ENCODE data around the gene WDR59. TPM values are rescaled to one million over a fixed set of nuclear protein-coding genes. Genes with fewer than 3 reads are reported as not detected.
A peak's percentile ranks its signal among the peaks of the same experiment; 100 is the strongest.

The WDR59 gene
- total RNA-seq: 10 to 100 TPM; 23.2 to 69.5 (median 48.3) TPM
- long read RNA-seq, partial matches to known transcripts: 0 of 3 reads
- long read RNA-seq, other reads (novel, unspliced or antisense): 2 of 3 reads

DNA sequence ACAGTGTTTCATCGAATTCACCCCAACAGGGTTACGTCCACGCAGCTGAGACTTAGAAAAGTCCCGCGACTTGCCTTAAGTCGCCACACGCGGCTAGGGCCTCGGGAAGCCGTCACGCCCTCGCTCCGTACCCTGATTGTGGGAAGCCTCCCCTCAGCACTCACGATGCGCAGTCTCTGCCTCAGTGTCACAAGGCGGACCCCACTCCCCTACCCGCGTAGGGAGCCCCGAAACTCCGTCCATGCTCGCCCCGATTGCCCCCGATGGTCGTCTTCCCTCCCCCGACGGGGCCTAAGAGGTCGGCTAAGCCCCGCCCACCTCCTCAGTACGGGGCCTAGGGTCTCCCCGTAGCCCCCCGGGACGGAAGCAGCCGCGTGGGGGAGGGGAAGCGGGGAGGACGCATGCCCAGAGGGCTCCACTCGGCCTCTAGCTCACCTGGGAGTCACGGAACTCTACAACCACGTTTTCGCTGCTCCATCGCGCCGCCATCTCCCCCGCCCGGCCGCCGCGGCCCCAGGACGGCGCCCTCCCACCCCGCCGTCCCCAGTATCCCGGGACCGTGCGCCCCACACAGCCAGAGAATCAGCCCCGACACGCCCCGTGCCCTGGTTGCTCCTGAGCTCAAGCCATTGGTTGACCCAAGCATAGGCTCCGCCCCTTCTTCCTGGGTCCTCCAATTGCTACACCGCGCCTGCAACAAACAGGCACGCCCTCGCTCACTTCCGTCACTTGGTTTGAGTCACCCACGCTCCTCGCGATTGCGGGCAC is at the start of gene WDR59:
WDR59 (minus strand) TSS at position 595 of the 768 bp plus-strand sequence; CDS start at position 489, 106 bp downstream.
- intact Hi-C loops (cut with DNase I): no loop called here
- ATAC-seq: peak; percentile 98 to 100 (median 98)
- WGBS (ENCODE audit: insufficient coverage, low coverage, low lambda C conversion rate, missing lambda C conversion rate): 0% methylated on average over 5 of the region's 68 CpGs
- TF ChIP-seq POLR2A (IDR thresholded peaks at IDR 0.05): peak; percentile 80
- TF ChIP-seq, protein P1, sequence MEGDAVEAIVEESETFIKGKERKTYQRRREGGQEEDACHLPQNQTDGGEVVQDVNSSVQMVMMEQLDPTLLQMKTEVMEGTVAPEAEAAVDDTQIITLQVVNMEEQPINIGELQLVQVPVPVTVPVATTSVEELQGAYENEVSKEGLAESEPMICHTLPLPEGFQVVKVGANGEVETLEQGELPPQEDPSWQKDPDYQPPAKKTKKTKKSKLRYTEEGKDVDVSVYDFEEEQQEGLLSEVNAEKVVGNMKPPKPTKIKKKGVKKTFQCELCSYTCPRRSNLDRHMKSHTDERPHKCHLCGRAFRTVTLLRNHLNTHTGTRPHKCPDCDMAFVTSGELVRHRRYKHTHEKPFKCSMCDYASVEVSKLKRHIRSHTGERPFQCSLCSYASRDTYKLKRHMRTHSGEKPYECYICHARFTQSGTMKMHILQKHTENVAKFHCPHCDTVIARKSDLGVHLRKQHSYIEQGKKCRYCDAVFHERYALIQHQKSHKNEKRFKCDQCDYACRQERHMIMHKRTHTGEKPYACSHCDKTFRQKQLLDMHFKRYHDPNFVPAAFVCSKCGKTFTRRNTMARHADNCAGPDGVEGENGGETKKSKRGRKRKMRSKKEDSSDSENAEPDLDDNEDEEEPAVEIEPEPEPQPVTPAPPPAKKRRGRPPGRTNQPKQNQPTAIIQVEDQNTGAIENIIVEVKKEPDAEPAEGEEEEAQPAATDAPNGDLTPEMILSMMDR (IDR thresholded peaks at IDR 0.05): no peak
- Histone ChIP-seq H3K27ac (peak within 1 kb of the TSS; percentile 73 to 93 (median 91)), H3K36me3 (no peaks in the 10 kb centered on the region), H3K27me3 (no peaks in the 10 kb centered on the region), H3K4me1 (peaks cover 0 to 28% (median 3%) of the 10 kb centered on the region in 4 donors), H3K9me3 (no peaks in the 10 kb centered on the region), H3K4me3 (peak within 1 kb of the TSS; percentile 92 to 99 (median 99))
- DNase-seq: peak; percentile 99 to 100 (median 99)

- Histone ChIP-seq H3K27ac (no peak overlapping the region), H3K36me3 (no peaks in the 10 kb centered on the region), H3K27me3 (no peaks in the 10 kb centered on the region), H3K4me1 (peaks cover 0 to 5% (median 0%) of the 10 kb centered on the region in 4 donors), H3K4me3 (no peak overlapping the region), H3K9me3 (no peaks in the 10 kb centered on the region)
- DNase-seq (no peak), ATAC-seq (no peak)
- TF ChIP-seq POLR2A (IDR thresholded peaks at IDR 0.05): no peak
- TF ChIP-seq, protein P1 (IDR thresholded peaks at IDR 0.05): no peak
- intact Hi-C loops (cut with DNase I): no loop called here
Measured at GRCh38 chr16:75032655-75033054, 47.7 kb upstream of the WDR59 start.

GRCh38 chr16:75029854-75030253 is 44.9 kb upstream of the WDR59 start:
- no peaks in the 10 kb centered on the region for H3K9me3 ChIP-seq
- no peak overlapping the region for H3K27ac ChIP-seq
- TF ChIP-seq POLR2A (IDR thresholded peaks at IDR 0.05): no peak
- TF ChIP-seq, protein P1 (IDR thresholded peaks at IDR 0.05): no peak
- ATAC-seq: no peak
- no peak for DNase-seq
- H3K4me1 ChIP-seq: peaks cover 0 to 12% (median 5%) of the 10 kb centered on the region in 4 donors
- no peaks in the 10 kb centered on the region for H3K36me3 ChIP-seq
- no peak overlapping the region for H3K4me3 ChIP-seq
- intact Hi-C loops (cut with DNase I): no loop called here
- no peaks in the 10 kb centered on the region for H3K27me3 ChIP-seq

GRCh38 chr16:75028544-75029135 is 43.7 kb upstream of the WDR59 start:
- Histone ChIP-seq H3K4me3 (no peak overlapping the region), H3K4me1 (peaks cover 0 to 12% (median 5%) of the 10 kb centered on the region in 4 donors), H3K27ac (no peak overlapping the region), H3K36me3 (no peaks in the 10 kb centered on the region), H3K27me3 (no peaks in the 10 kb centered on the region), H3K9me3 (no peaks in the 10 kb centered on the region)
- peak; percentile 20 to 59 (median 35) for ATAC-seq
- DNase-seq: no peak
- 50% methylated on average over 2 of the region's 4 CpGs for WGBS (ENCODE audit: insufficient coverage, low coverage, low lambda C conversion rate, missing lambda C conversion rate)
- TF ChIP-seq POLR2A (IDR thresholded peaks at IDR 0.05): no peak
- TF ChIP-seq, protein P1 (IDR thresholded peaks at IDR 0.05): no peak
- intact Hi-C loops (cut with DNase I): no loop called here

All from right lobe of liver (tissue), 6 donors.